GM21576 (cell line): ENCODE measurements around the gene DDIT4.
"Not testable (repeated sequence)": the region's sequence is repeated elsewhere in the genome, so short reads cannot be mapped to it uniquely, and the experiment has no call there.

Experiments used
- ATAC-seq: cut with Tn5 transposase; IDR thresholded peaks from one replicate; pipeline ENCODE4 v1.9.1; 2021; ENCODE audit warnings: mild to moderate bottlenecking, moderate library complexity; ENCODE audit not compliant: unreplicated experiment

The DDIT4 gene

GRCh38 chr10:72285972-72286521 lies 12.3 kb downstream of the DDIT4 start:
- no peak for ATAC-seq

- ATAC-seq, result no peak
These were observed 17.4 kb downstream of the DDIT4 start for GRCh38 chr10:72291019-72291532.

DNA sequence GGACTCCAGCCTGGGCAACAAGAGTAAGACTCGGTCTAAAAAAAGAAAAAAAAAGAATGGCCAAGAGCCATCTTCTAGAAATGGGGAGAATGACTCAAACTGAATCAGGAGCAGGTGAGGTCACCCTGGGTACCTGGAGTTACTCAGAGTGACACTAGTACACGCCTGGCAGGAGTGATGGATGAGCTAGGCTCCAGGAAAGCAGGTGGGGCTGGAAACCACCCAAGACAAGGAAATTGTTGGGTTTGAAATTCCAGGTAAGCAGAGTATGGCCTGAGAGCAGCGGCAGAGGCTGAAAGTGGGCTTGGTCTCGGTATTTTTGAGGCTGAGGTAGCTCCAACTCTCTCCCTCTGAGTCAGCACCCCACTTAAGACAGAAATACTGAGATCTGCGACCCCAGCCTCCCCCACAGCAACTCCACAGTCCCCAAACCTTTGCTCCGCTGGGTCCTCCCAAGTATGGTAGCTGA lies 18.5 kb downstream of the DDIT4 start:
- ATAC-seq, result no peak

DNA sequence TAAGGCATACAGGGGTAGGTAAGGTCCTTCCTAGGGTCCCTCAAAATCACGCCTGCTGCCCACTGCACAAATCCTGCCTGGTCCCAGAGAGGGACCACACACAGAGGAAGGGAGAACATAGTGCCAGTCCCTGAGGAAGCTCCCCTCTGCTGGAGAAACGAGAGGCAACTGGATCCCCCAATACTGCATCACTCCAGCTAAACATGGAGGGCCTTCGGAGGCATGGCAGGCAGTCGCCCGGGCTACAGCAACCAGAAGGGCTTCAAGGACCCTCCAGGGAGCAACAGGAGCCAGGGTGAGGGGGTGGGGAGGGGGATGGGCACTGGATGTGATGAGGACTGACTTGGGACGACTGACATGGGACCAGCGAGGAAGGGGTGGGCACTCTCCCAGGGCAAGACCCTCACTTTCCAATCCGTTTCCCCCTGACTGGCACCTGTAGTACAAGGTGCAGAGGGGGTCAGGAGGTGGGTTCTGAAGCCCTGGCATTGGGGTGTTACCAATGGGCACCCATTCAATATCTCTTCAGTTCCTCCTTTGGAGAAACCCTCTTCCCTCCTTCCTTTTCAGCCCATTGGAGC lies 21.7 kb downstream of the DDIT4 start:
- no peak for ATAC-seq

- not testable (repeated sequence) for ATAC-seq
These were observed 23.1 kb downstream of the DDIT4 start for GRCh38 chr10:72296829-72297280.

GRCh38 chr10:72297281-72297804 lies 23.6 kb downstream of the DDIT4 start:
- peak; percentile 55 for ATAC-seq

- ATAC-seq, result peak; percentile 78
These were observed 24.3 kb downstream of the DDIT4 start for GRCh38 chr10:72297805-72298591.

DNA sequence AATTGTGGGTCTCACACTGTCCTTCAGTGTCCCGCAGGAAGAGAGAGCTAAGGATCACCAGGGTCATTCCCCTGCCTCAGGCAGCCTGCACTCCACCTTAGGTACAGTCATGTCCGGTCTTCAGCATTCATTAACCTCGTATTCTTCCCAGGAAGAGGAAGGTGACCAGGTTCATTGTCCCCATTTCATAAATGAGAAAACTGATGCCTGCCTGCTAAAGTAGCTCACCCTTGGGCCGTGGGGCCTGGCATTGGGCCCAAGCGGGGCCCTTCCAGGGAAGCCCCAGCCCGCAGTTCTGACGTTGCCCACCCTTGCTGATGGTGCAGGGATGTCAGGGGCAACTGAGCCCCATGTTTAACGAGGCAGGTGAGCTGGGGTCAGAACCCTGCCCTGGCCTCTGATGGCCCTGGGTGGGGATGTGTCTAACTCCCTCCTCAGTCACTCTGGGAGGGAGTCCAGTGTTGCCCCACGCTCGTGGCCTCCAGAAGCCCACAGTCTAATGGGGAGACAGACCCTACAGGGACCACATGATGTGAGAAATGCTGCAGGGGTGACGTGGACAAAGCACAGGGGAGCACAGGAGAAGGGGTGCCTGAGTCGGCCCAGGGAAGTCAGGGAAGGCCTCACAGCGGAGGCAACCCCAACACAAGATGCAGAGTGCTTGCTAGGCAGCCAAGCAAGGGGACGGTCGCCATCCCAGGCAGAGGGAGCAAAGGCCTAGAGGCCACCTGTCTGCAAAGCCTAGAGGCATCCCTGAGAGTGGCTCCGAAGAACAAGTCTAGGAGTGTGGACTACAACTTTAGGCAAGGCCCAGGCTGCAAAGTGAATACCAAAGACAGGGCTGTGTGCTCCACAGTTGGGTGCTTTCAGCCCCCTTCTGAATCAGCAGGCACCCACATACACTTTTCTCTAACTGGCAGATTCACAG lies 25.1 kb downstream of the DDIT4 start:
- no peak for ATAC-seq

GRCh38 chr10:72303424-72304128 lies 29.9 kb downstream of the DDIT4 start:
- no peak for ATAC-seq

DNA sequence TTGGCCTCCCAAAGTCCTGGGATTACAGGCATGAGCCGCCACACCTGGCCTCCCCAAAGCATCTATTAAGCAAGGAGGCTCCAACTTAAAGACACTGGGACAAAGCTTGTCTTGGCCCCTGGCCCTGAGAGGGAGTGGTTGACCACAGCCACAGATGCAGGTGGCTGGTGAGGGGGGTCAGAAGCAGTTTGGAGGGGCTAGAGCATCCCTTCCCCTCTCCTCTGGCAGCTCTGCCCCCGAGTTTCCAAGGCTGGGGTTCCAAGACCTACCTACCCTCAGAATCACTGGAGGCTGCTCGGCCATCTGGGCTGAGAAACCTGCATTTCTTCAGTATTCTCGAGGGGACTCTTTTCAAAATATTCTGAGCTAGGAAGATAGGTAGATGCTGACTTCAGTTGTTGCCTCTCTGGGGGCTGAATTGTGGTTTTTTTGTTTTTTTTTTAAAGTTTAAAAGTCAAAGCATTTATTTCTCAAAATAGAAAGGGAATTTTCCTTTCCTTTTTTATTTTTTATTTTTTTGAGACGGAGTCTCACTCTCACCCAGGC lies 32.6 kb downstream of the DDIT4 start:
- ATAC-seq, result no peak

DNA sequence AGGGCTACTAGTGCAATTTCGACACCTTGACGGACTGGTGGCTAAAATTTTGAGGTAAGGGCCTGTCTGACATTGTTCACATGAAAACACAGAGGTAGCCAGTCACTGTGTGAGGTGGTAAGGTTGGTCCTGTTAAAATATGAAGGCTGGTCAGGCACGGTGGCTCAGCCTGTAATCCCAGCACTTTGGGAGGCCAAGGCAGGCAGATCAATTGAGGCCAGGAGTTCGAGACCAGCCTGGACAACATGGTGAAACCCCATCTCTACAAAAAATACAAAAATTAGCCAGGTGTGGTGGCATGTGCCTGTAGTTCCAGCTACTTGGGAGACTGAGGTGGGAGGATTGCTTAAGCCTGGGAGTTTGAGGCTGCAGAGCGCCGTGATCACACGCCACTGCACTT lies 34.0 kb downstream of the DDIT4 start:
- not testable (repeated sequence) for ATAC-seq

- no peak for ATAC-seq
These were observed 34.7 kb downstream of the DDIT4 start for GRCh38 chr10:72308320-72308987.

GRCh38 chr10:72309290-72310240 lies 35.8 kb downstream of the DDIT4 start:
- no peak for ATAC-seq

DNA sequence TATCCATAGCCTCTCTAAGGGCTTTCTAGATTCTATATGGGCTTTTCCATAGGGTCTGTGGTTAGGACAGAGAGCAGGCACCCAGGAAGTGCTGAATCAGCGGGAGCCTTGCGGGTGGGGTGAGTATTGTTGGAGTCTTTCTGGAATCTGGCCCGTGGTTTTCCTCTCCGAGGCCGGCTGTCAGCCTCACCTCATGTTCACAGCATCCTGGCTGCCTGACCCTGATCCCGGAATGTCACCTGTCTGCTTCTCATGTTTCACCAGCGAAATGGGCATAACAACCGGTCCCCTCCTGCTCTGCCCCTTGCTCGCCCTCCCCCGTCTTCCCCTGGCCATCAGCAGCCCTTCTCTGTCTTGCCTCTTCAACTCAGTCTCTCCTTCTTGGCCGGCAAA lies 36.5 kb downstream of the DDIT4 start:
- no peak for ATAC-seq

DNA sequence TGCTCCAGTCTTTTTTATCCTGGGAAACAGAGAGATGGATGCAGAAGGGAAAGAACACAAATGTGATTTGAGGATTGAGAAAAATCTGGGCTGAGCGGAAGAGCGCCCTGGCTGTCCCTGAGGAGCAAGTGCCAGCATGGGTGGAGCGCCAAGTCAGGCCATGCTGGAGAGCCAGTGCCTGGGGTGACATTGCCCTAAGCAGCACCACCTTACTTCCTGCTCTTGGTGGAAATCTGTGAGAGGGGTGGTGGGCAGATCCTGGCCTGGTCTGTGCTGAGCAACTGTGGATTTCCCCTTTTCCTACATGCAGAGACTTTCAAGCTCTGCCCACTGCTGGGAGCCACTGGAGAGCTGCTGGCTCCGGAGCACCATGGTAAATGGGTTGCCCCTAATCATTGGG lies 36.9 kb downstream of the DDIT4 start:
- no peak for ATAC-seq

DNA sequence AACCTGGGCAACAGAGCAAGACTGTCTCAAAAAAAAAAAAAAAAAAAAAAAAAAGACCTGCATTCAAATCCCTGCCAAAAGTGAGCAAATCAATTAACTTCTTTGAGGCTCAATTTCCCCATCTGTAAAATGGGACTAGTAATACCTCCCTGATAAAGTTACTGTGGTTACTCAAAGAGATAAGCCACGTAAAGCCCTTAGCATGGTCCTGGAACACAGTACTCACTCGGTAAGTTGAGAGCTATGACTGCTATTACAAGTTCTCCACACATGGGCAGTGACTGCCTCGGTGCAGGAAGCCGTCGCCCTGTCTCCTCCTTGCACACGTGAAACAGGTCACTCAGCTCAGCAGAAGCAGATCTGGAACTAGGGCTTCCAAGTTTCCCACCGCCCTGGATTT lies 37.9 kb downstream of the DDIT4 start:
- no peak for ATAC-seq

GRCh38 chr10:72312865-72313391 lies 39.2 kb downstream of the DDIT4 start:
- no peak for ATAC-seq

DNA sequence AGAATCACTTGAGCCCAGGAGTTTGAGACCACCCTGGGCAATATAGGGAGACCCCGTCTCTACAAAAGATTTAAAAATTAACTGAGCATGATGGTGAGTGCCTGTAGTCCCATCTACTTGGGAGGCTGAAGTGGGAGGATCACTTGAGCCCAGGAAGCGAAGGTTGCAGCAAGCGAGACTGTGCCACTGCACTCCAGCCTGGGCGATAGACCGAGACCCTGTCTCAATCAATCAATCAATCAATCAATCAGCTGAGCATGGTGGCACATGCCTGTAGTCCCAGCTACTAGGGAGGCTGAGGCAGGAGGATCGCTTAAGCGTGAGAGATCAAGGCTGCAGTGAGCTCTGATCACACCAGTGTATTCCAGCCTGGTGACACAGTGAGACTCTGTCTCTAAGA lies 40.5 kb downstream of the DDIT4 start:
- ATAC-seq, result no peak
